Measurements from ENCODE around the gene EIF2AK3. TPM values are rescaled to one million over a fixed set of nuclear protein-coding genes. Genes with fewer than 3 reads are reported as not detected.

The EIF2AK3 gene
- polyA plus RNA-seq, 1 experiment: 16.3 TPM

DNA sequence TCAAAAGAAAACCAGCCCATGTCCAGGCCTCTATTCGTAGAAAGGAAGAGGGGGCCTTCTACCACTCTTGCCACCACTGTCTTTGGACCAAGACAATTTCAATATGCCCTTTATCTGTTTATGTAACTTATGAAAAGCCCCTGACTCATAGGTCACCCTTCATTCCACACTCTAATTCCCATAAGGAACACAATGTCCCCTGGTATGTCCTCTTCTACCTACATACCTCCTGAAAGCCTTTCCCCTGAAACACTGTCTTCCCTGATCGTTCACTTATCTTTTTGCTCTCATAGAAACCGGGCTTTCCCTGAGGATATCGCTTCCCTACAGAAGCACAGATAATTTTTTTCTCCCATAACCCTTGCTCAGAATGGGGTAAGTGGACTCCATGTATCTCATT lies 13.3 kb downstream of the EIF2AK3 start:
- ChIA-PET POLR2A (no interaction called here), CTCF (interaction anchor here (0.8 to 3.5 kb wide), 2 partner anchors 55 to 56 kb away, joined by 3 to 15 read pairs; no protein-coding TSS in a partner anchor)
- no peak overlapping the region for H3K4me3 ChIP-seq (ENCODE audit: low read depth, low read length)
- no peak for DNase-seq (ENCODE audit: low read depth, low spot score)
- TF ChIP-seq CTCF (IDR thresholded peaks at IDR 0.05; ENCODE audit: low read depth, low read length): no peak
- H3K27ac ChIP-seq (ENCODE audit: low read depth, low read length): no peak overlapping the region
- no peaks in the 10 kb centered on the region for H3K9me3 ChIP-seq (ENCODE audit: control insufficient read depth, insufficient read depth, low read length)
- no peaks in the 10 kb centered on the region for H3K27me3 ChIP-seq (ENCODE audit: control insufficient read depth, insufficient read depth, low read length)

DNA sequence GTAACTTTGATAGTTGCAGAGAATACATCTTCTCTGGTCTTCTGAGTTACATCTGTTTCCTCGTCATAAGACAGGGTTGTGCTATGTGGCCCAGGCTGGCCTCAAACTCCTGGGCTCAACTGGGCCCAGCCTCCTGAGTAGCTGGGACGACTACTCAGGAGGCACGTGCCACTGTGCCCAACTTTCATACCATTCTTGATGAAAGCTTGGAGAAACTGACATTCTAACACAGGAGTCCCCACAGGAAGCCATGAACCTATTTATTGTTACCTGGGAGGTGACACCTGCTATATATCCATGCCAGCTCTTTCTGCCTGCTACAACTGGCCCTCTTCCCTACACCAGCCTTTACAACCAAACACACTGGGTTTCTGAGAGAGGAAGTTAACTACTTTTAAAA lies 19.1 kb downstream of the EIF2AK3 start:
- DNase-seq (ENCODE audit: low read depth, low spot score): no peak
- Histone ChIP-seq H3K9me3 (ENCODE audit: control insufficient read depth, insufficient read depth, low read length) (no peaks in the 10 kb centered on the region), H3K27me3 (ENCODE audit: control insufficient read depth, insufficient read depth, low read length) (no peaks in the 10 kb centered on the region), H3K27ac (ENCODE audit: low read depth, low read length) (no peak overlapping the region), H3K4me3 (ENCODE audit: low read depth, low read length) (no peak overlapping the region)
- POLR2A ChIA-PET: interaction anchor here (0.6 kb wide), 1 partner anchor 13 kb away, joined by 5 read pairs; no protein-coding TSS in a partner anchor
- no peak for TF ChIP-seq CTCF (IDR thresholded peaks at IDR 0.05; ENCODE audit: low read depth, low read length)
- CTCF ChIA-PET: interaction anchor here (3.9 kb wide), 1 partner anchor 63 kb away, joined by 12 read pairs; no protein-coding TSS in a partner anchor

GRCh38 chr2:88607416-88607815 lies 19.8 kb downstream of the EIF2AK3 start:
- POLR2A ChIA-PET: interaction anchor here (0.6 to 0.7 kb wide), 3 partner anchors 13 to 65 kb away, joined by 3 to 5 read pairs (median 4); no protein-coding TSS in a partner anchor
- CTCF ChIA-PET: interaction anchor here (3.9 kb wide), 1 partner anchor 64 kb away, joined by 12 read pairs; no protein-coding TSS in a partner anchor

GRCh38 chr2:88606371-88607030 lies 20.8 kb downstream of the EIF2AK3 start:
- POLR2A ChIA-PET: interaction anchor here (0.7 kb wide), 1 partner anchor 22 kb away, joined by 3 read pairs; no protein-coding TSS in a partner anchor
- Histone ChIP-seq H3K4me3 (ENCODE audit: low read depth, low read length) (no peak overlapping the region), H3K27me3 (ENCODE audit: control insufficient read depth, insufficient read depth, low read length) (no peaks in the 10 kb centered on the region), H3K9me3 (ENCODE audit: control insufficient read depth, insufficient read depth, low read length) (no peaks in the 10 kb centered on the region), H3K27ac (ENCODE audit: low read depth, low read length) (no peak overlapping the region)
- no peak for DNase-seq (ENCODE audit: low read depth, low spot score)
- CTCF ChIA-PET: interaction anchor here (1.2 to 3.9 kb wide), 3 partner anchors 16 to 65 kb away, joined by 3 to 13 read pairs (median 12); no protein-coding TSS in a partner anchor
- no peak for TF ChIP-seq CTCF (IDR thresholded peaks at IDR 0.05; ENCODE audit: low read depth, low read length)

More at GRCh38 chr2:88607416-88607815, 19.8 kb downstream of the EIF2AK3 start:
- Histone ChIP-seq H3K27ac (ENCODE audit: low read depth, low read length) (no peak overlapping the region), H3K27me3 (ENCODE audit: control insufficient read depth, insufficient read depth, low read length) (no peaks in the 10 kb centered on the region), H3K4me3 (ENCODE audit: low read depth, low read length) (no peak overlapping the region), H3K9me3 (ENCODE audit: control insufficient read depth, insufficient read depth, low read length) (no peaks in the 10 kb centered on the region)
- no peak for TF ChIP-seq CTCF (IDR thresholded peaks at IDR 0.05; ENCODE audit: low read depth, low read length)
- no peak for DNase-seq (ENCODE audit: low read depth, low spot score)

DNA sequence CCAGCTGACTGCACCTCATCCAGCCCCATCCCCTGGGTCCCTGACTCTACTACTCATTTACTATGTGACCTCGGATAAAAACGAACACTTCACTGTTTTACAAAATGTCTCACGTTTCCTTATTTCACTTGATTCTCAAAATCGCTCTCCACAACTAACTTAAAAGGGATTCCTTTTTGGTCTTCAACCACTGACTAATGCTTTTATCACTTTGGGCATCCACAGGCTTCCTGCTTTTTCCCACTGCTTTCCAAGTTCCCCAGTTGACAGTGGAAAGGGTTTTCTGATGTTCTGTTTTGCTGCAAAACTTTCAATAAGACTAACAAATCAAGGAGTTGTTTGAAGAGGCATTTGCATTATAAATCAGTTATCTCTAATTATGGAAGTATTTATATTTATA lies 24.1 kb downstream of the EIF2AK3 start:
- CTCF ChIA-PET: no interaction called here
- POLR2A ChIA-PET: no interaction called here
- H3K27ac ChIP-seq (ENCODE audit: low read depth, low read length): no peak overlapping the region
- TF ChIP-seq CTCF (IDR thresholded peaks at IDR 0.05; ENCODE audit: low read depth, low read length): no peak
- no peaks in the 10 kb centered on the region for H3K27me3 ChIP-seq (ENCODE audit: control insufficient read depth, insufficient read depth, low read length)
- H3K4me3 ChIP-seq (ENCODE audit: low read depth, low read length): no peak overlapping the region
- DNase-seq (ENCODE audit: low read depth, low spot score): no peak
- H3K9me3 ChIP-seq (ENCODE audit: control insufficient read depth, insufficient read depth, low read length): no peaks in the 10 kb centered on the region
